Left colon (tissue), 2 donors: ENCODE results near the gene PRPF39. TPM values are rescaled to one million over a fixed set of nuclear protein-coding genes. Genes with fewer than 3 reads are reported as not detected.
"Not testable (repeated sequence)": the region's sequence is repeated elsewhere in the genome, so short reads cannot be mapped to it uniquely, and the experiment has no call there.

Source experiments
- ATAC-seq: fragments of 200-7000 bp; cut with Tn5 transposase; one replicate; pipeline ENCODE4 v1.9.1; 2020; ENCODE audit warnings: mild to moderate bottlenecking, moderate library complexity
- DNase-seq, 2 donors: peaks; one replicate each; pipeline ENCODE4 v3.0.0-alpha.2; 2020
- intact Hi-C, 2 donors: fragments of 100-400 bp; cut with DNase I in 1 of 2; cut with micrococcal nuclease in 1 of 2; formaldehyde crosslinking; loops; one replicate each; pipeline versions ENCODE4 v1.11.2 to v1.14.0; 2022; cut with DNase I, micrococcal nuclease
- total RNA-seq, 2 donors: library from RNA; stranded (reverse); fragmentation: NEBNext Ultra II Directional; extraction: Animal tissue kit (Norgen Biotek cat#: 25700); gene quantifications; one replicate each; pipeline ENCODE4 v1.2.1, GENCODE V29; 2021
- donor health status: DM: no; HTN: no; CAD: no.
- donor health status: DM: yes; HTN: yes; CAD: no.

The PRPF39 gene
- total RNA-seq, 2 donors from 2014 or later: 24.4 to 27.0 TPM

- no peak for ATAC-seq
- no peak for DNase-seq
- intact Hi-C loops: no loop called here
Observed at GRCh38 chr14:45073231-45073879, 10.6 kb upstream of the PRPF39 start.

- ATAC-seq (no peak), DNase-seq (no peak)
- intact Hi-C loops: no loop called here
Observed at GRCh38 chr14:45078323-45078722, 5.6 kb upstream of the PRPF39 start.

GRCh38 chr14:45080416-45080968, 3.4 kb upstream of the PRPF39 start:
- intact Hi-C loops: loop anchor here in 1 of 2 donors (10.0 kb wide), 1 partner anchor 116 kb away; the partner anchor contains the start of genes KLHL28 and TOGARAM1
- ATAC-seq, DNase-seq: not testable (repeated sequence)

- DNase-seq, ATAC-seq: not testable (repeated sequence)
- intact Hi-C loops: loop anchor here in 1 of 2 donors (10.0 kb wide), 1 partner anchor 116 kb away; the partner anchor contains the start of genes KLHL28 and TOGARAM1
Observed at GRCh38 chr14:45081096-45081495, 2.8 kb upstream of the PRPF39 start.

GRCh38 chr14:45082420-45082819, 1.5 kb upstream of the PRPF39 start:
- intact Hi-C loops: loop anchor here in 1 of 2 donors (10.0 kb wide), 1 partner anchor 118 kb away; the partner anchor contains the start of genes KLHL28 and TOGARAM1
- DNase-seq (no peak), ATAC-seq (no peak)

- intact Hi-C loops: loop anchor here in 1 of 2 donors (10.0 kb wide), 1 partner anchor 119 kb away; the partner anchor contains the start of genes KLHL28 and TOGARAM1
- ATAC-seq (no peak), DNase-seq (no peak)
Observed at GRCh38 chr14:45083617-45083975, 320 bp upstream of the PRPF39 start.

GRCh38 chr14:45084946-45085346, 1.0 kb downstream of the PRPF39 start:
- ATAC-seq: peak; percentile 16
- intact Hi-C loops: loop anchor here in 1 of 2 donors (10.0 kb wide), 1 partner anchor 120 kb away; the partner anchor contains the start of genes KLHL28 and TOGARAM1

GRCh38 chr14:45089813-45090212, 5.9 kb downstream of the PRPF39 start:
- no peak for DNase-seq
- peak; percentile 79 for ATAC-seq
- intact Hi-C loops: loop anchor here in 1 of 2 donors (10.0 kb wide), 1 partner anchor 125 kb away; the partner anchor contains the start of genes KLHL28 and TOGARAM1

More at GRCh38 chr14:45084946-45085346, 1.0 kb downstream of the PRPF39 start:
- no peak for DNase-seq

- DNase-seq: no peak
- intact Hi-C loops: no loop called here
- no peak for ATAC-seq
Observed at GRCh38 chr14:45091710-45092109, 7.8 kb downstream of the PRPF39 start.

GRCh38 chr14:45094275-45094674, 10.4 kb downstream of the PRPF39 start:
- intact Hi-C loops: no loop called here
- no peak for ATAC-seq
- DNase-seq: no peak

- intact Hi-C loops: no loop called here
Observed at GRCh38 chr14:45095143-45095542, 11.2 kb downstream of the PRPF39 start.

GRCh38 chr14:45096218-45096617, 12.3 kb downstream of the PRPF39 start:
- intact Hi-C loops: no loop called here
- ATAC-seq (no peak), DNase-seq (no peak)

More at GRCh38 chr14:45095143-45095542, 11.2 kb downstream of the PRPF39 start:
- ATAC-seq (no peak), DNase-seq (no peak)

GRCh38 chr14:45103806-45104205, 19.9 kb downstream of the PRPF39 start:
- DNase-seq: no peak
- intact Hi-C loops: no loop called here
- no peak for ATAC-seq

GRCh38 chr14:45104561-45104960, 20.6 kb downstream of the PRPF39 start:
- DNase-seq (no peak), ATAC-seq (peak; percentile 99)
- intact Hi-C loops: no loop called here

- ATAC-seq (peak; percentile 68), DNase-seq (no peak)
- intact Hi-C loops: no loop called here
Observed at GRCh38 chr14:45112896-45113781, 29.2 kb downstream of the PRPF39 start.

- DNase-seq: no peak
- ATAC-seq: no peak
- intact Hi-C loops: no loop called here
Observed at GRCh38 chr14:45114327-45114726, 30.4 kb downstream of the PRPF39 start.

- ATAC-seq: no peak
- intact Hi-C loops: no loop called here
- DNase-seq: no peak
Observed at GRCh38 chr14:45118594-45118993, 34.7 kb downstream of the PRPF39 start.

GRCh38 chr14:45120096-45120495, 36.2 kb downstream of the PRPF39 start:
- intact Hi-C loops: no loop called here

GRCh38 chr14:45123271-45123670, 39.4 kb downstream of the PRPF39 start:
- ATAC-seq: no peak
- DNase-seq: no peak
- intact Hi-C loops: no loop called here

More at GRCh38 chr14:45120096-45120495, 36.2 kb downstream of the PRPF39 start:
- no peak for ATAC-seq
- DNase-seq: no peak
